Thoracic aorta (tissue), 2 donors: ENCODE results near the gene SHISAL2A. TPM values are rescaled to one million over a fixed set of nuclear protein-coding genes. Genes with fewer than 3 reads are reported as not detected.

ENCODE experiments used
- ATAC-seq: fragments of 150-250 bp; one replicate; pipeline ENCODE4 v1.8.0; 2017; ENCODE audit warnings: low read depth; ENCODE audit not compliant: insufficient number of reproducible peaks, low FRiP score
- DNase-seq: peaks from one replicate; pipeline ENCODE4 v3.0.0-alpha.2; 2020; ENCODE audit warnings: low spot score
- H3K27ac ChIP-seq, 2 donors: fragments of 200-600 bp; sonication (generic); 1 replicate in 1 of 2; 2 replicates in 1 of 2; pipeline ENCODE4 v1.5.1; 2016; ENCODE audit warnings: mild to moderate bottlenecking in 2 of 2, moderate library complexity in 2 of 2
- H3K27me3 ChIP-seq: fragments of 200-600 bp; sonication (generic); replicated peaks from 2 replicates; pipeline ENCODE4 v1.6.0; 2016; ENCODE audit warnings: mild to moderate bottlenecking; ENCODE audit not compliant: insufficient read depth
- H3K36me3 ChIP-seq: fragments of 200-600 bp; sonication (generic); one replicate; pipeline ENCODE4 v1.5.1; 2016
- H3K4me1 ChIP-seq, 2 donors: fragments of 200-600 bp; sonication (generic); 1 replicate in 1 of 2; 2 replicates in 1 of 2; pipeline versions ENCODE4 v1.5.1 to v1.6.0; 2016; ENCODE audit warnings: low read depth in 2 of 2, mild to moderate bottlenecking in 1 of 2; ENCODE audit not compliant: control insufficient read depth in 1 of 2
- H3K4me3 ChIP-seq: fragments of 200-600 bp; sonication (generic); 2 replicates; pipeline ENCODE4 v1.5.1; 2016; ENCODE audit warnings: mild to moderate bottlenecking
- H3K9me3 ChIP-seq: fragments of 200-600 bp; sonication (generic); 2 replicates; pipeline ENCODE4 v1.5.1; 2016
- total RNA-seq, 2 donors: library from RNA; depleted of rRNA; stranded (reverse); fragments of >200 nt; gene quantifications; one replicate each; pipeline versions ENCODE4 v1.1.0 to v1.2.3, GENCODE V29; 2016
- TF ChIP-seq, protein P1 (sequence below): fragments of 200-600 bp; sonication (generic); IDR thresholded peaks from one replicate; pipeline ENCODE4 v1.5.1; 2019; ENCODE audit warnings: antibody characterized with exemption

The SHISAL2A gene
- total RNA-seq, 2 donors from 2014 or later: 0.54 TPM; not detected in 1

DNA sequence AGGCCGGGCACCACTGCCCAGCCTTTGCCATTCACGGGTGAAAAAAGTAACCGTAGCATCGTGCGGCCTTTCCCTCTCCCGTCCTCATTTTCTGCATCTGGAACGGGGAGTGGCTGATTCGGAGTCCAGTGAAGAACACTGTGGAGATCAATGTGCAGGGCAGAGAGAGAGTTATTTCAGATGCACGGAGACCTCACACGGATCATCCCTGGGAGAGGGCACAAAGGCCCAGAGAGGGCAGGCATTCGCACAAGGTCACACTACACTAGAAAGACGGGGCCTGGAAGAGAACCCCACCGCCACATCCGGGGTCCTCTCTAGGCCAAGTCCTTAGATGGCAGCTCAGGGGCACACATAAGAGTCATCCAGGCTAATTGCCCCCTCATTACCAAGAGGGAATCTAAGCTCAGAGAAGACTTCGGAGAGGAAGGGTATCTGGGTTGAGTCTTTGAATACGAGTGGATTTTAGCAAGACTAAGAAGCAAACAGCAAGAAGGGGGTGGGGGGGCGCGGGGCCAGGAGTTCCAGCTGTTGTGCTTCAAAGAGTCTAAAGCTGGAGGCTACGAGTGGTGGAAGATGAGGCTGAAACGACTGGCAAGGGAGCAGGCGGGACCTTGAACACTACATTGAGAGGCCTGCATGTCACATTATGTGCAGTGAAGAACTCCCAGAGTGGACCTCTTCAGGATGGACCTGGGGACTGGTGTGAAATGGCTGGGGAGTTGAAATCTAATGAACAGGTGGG is 29.9 kb upstream of the SHISAL2A start:
- H3K27ac ChIP-seq: peak overlapping the region; percentile 65 to 71
- ATAC-seq: no peak
- H3K4me1 ChIP-seq: peaks cover 5 to 44% of the 10 kb centered on the region in 2 donors
- no peaks in the 10 kb centered on the region for H3K9me3 ChIP-seq
- no peaks in the 10 kb centered on the region for H3K27me3 ChIP-seq
- DNase-seq: no peak
- TF ChIP-seq, protein P1, sequence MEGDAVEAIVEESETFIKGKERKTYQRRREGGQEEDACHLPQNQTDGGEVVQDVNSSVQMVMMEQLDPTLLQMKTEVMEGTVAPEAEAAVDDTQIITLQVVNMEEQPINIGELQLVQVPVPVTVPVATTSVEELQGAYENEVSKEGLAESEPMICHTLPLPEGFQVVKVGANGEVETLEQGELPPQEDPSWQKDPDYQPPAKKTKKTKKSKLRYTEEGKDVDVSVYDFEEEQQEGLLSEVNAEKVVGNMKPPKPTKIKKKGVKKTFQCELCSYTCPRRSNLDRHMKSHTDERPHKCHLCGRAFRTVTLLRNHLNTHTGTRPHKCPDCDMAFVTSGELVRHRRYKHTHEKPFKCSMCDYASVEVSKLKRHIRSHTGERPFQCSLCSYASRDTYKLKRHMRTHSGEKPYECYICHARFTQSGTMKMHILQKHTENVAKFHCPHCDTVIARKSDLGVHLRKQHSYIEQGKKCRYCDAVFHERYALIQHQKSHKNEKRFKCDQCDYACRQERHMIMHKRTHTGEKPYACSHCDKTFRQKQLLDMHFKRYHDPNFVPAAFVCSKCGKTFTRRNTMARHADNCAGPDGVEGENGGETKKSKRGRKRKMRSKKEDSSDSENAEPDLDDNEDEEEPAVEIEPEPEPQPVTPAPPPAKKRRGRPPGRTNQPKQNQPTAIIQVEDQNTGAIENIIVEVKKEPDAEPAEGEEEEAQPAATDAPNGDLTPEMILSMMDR: no peak
- H3K4me3 ChIP-seq: peak overlapping the region; percentile 79
- peaks cover 13% of the 10 kb centered on the region for H3K36me3 ChIP-seq

DNA sequence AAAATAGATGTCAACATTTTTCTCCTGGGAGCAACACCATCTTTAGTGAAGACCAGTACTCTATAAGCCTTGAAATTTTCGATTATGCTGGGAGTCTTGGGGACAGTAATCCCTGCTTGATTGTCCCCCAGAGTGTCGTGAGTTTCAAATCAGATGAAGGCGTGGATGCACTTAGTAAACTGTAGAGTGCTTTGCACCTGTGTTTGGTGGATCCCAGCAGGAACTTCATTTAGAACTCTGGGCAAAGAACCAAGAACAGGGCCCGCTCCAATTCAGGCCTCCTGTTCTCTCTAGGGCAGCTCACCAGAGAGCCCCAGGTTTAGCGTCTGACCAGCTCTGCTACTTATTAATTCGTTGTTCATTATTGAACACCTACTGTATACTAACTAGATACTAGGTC is 29.3 kb upstream of the SHISAL2A start:
- Histone ChIP-seq H3K4me3 (no peak overlapping the region), H3K27me3 (no peaks in the 10 kb centered on the region), H3K4me1 (peaks cover 5 to 44% of the 10 kb centered on the region in 2 donors), H3K9me3 (no peaks in the 10 kb centered on the region), H3K36me3 (peaks cover 16% of the 10 kb centered on the region), H3K27ac (peak overlapping the region; percentile 65 to 71)
- ATAC-seq (no peak), DNase-seq (no peak)
- TF ChIP-seq, protein P1: no peak

DNA sequence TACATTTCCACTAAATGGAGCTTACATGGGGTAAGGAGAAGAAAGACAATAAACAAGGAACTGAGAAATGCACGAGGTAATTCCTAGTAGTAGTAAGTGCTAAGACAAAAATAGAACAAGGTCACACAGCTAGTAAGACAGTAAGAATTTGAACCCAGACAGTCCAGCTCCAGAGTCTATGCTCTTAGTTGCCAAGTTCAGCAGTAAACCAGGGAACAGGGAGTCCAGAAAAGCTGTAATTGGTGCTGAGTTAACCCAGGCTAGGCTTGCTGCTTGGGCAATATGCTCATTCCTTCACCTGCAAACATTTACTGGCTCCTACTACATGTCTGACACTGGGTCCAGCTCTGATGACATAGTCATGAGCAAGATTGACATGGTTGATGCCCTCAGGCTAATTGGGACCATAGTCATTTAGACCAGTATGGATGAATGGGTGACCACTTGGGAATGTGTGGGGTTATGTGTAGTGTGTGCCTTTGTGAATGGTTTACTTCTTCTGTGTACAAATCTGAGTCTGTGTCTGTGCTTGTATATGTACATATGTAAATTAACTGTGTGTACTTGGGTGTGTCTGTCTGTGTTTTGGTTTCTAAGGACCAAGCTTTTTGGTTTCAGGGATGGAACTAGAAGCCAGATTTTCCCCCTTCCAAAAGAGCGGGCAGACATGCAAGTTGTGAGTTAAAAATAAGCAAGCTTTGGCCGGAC is 28.8 kb upstream of the SHISAL2A start:
- no peaks in the 10 kb centered on the region for H3K9me3 ChIP-seq
- H3K4me3 ChIP-seq: no peak overlapping the region
- H3K27me3 ChIP-seq: no peaks in the 10 kb centered on the region
- peaks cover 16% of the 10 kb centered on the region for H3K36me3 ChIP-seq
- TF ChIP-seq, protein P1: no peak
- peaks cover 5 to 44% of the 10 kb centered on the region in 2 donors for H3K4me1 ChIP-seq
- ATAC-seq (no peak), DNase-seq (no peak)
- peak overlapping the region; percentile 65 to 71 for H3K27ac ChIP-seq

DNA sequence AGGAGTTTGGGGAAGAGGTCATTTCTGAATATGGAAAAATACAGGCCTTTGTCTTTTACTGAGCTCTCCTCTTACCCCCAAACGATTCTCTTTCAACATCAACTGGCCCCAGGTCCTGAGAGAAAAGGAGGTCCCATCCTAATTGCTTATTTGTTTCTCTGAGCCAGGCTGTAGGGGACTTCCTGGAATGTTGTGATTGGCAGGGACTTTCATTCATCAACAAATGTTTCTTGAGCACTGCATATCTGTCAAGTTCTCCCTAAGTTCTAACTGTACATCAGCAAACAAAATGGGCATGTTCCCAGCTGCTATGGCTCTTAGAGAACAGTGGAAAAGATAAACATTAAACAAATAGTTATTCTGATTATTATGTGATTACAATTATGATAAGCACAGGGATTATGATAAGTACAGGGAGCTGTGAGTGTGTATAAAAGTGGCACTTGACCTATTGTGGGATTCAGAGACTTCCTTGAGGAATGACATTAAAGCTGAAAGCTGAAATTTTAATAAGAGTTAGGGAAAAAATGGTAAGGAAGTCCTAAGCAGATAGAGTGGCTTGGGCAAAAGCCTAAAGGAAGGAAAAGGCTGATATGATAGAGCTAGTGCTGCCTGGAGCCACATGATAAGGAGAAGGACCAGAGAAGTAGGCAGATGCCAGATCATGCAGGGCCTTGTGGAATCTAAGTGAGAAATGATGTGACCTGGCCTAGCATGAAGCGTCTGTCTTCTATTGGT is 19.2 kb upstream of the SHISAL2A start:
- Histone ChIP-seq H3K4me3 (no peak overlapping the region), H3K9me3 (no peaks in the 10 kb centered on the region), H3K27ac (no peak overlapping the region), H3K27me3 (no peaks in the 10 kb centered on the region), H3K4me1 (no peaks in the 10 kb centered on the region), H3K36me3 (no peaks in the 10 kb centered on the region)
- DNase-seq (no peak), ATAC-seq (no peak)
- TF ChIP-seq, protein P1: no peak

DNA sequence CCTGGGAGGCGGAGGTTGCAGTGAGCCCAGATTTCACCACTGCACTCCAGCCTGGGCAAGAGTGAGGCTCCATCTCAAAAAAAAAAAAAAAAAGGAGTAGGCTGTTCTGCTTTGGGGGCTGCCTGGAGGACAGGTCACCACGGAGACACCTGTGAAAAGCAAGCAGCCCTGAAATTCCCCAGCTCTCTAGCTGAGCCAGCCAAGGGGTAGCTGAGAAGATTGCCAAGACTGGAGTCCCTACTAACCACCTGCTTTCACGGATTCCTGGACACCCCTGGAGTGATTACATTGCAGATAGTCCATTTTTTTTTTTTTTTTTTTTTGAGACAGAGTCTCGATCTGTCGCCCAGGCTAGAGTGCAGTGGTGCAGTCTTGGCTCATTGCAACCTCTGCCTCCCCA is 18.3 kb upstream of the SHISAL2A start:
- H3K4me1 ChIP-seq: no peaks in the 10 kb centered on the region
- ATAC-seq (no peak), DNase-seq (no peak)
- H3K36me3 ChIP-seq: no peaks in the 10 kb centered on the region
- no peak overlapping the region for H3K27ac ChIP-seq
- H3K27me3 ChIP-seq: no peaks in the 10 kb centered on the region
- TF ChIP-seq, protein P1: no peak
- no peaks in the 10 kb centered on the region for H3K9me3 ChIP-seq
- H3K4me3 ChIP-seq: no peak overlapping the region
